Epithelial cell of proximal tubule (primary cell): Measurements from ENCODE around the gene KIAA0319L. TPM values are rescaled to one million over a fixed set of nuclear protein-coding genes. Genes with fewer than 3 reads are reported as not detected.

Experiments
- DNase-seq: peaks from one replicate; pipeline ENCODE4 v3.0.0-alpha.2; 2011; ENCODE audit warnings: low read depth
- H3K4me3 ChIP-seq: 2 replicates; pipeline ENCODE4 v1.5.1; 2011; ENCODE audit warnings: low read depth, mild to moderate bottlenecking, low read length
- CTCF ChIP-seq: conservative IDR thresholded peaks from 2 replicates; pipeline ENCODE4 v1.5.1; 2012; ENCODE audit warnings: low read depth, mild to moderate bottlenecking, low read length
- total RNA-seq: library from RNA; depleted of rRNA; stranded (reverse); fragments of >200 nt; gene quantifications from 2 replicates; pipeline ENCODE4 v1.2.3, GENCODE V29; 2015

KIAA0319L gene
- total RNA-seq, 1 donor from 2014 or later, result 45.7 TPM

GRCh38 chr1:35436078-35436477 is 121.1 kb downstream of the KIAA0319L start:
- TF ChIP-seq CTCF, result no peak
- DNase-seq, result no peak
- H3K4me3 ChIP-seq, result no peak overlapping the region

DNA sequence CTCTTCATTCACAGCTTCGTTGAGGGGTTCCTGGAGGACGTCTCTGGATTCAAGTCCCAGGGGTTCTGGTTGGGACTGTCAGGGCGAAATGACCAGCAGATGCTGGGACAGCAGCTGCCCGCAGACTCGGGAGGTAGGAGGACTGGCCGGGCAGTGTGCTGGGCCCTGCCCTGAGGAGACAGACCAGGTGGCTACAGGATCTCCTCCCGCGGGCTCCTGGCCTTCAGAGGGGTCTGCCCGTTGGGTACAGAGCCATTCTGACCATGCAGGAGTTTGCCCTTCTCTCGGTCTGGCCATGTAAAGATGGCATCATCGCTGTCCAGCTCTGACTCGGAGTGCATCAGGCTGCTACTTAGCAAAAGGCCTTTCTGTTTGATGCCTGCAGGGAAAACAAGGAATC is 122.5 kb downstream of the KIAA0319L start:
- no peak for TF ChIP-seq CTCF
- no peak overlapping the region for H3K4me3 ChIP-seq
- no peak for DNase-seq

- no peak for DNase-seq
- no peak overlapping the region for H3K4me3 ChIP-seq
- no peak for TF ChIP-seq CTCF
Measured at GRCh38 chr1:35433714-35434113, 123.5 kb downstream of the KIAA0319L start.

GRCh38 chr1:35432231-35432630 is 125.0 kb downstream of the KIAA0319L start:
- no peak overlapping the region for H3K4me3 ChIP-seq
- TF ChIP-seq CTCF, result no peak
- no peak for DNase-seq

- no peak overlapping the region for H3K4me3 ChIP-seq
- no peak for DNase-seq
- TF ChIP-seq CTCF, result no peak
Measured at GRCh38 chr1:35431173-35431599, 126.0 kb downstream of the KIAA0319L start.

DNA sequence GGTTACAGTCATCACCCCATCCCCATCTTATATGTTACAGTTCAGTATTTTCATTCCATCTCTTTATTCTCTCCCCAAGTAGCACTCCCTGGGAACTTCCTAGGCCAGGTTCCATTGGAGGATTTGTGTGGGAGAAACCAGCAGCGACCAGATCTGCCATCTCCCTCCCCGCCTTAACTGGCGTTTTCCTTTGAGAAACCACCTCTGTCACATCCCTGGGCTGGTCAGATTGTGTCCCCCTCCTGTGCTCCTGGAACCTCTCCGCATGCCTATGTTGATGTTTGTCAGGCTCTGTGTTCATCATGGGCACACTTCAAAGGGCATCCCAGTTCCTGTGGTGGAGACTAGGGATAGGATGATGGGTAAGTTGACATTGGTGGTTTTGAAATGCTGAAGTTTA is 126.4 kb downstream of the KIAA0319L start:
- no peak for TF ChIP-seq CTCF
- no peak overlapping the region for H3K4me3 ChIP-seq
- no peak for DNase-seq

DNA sequence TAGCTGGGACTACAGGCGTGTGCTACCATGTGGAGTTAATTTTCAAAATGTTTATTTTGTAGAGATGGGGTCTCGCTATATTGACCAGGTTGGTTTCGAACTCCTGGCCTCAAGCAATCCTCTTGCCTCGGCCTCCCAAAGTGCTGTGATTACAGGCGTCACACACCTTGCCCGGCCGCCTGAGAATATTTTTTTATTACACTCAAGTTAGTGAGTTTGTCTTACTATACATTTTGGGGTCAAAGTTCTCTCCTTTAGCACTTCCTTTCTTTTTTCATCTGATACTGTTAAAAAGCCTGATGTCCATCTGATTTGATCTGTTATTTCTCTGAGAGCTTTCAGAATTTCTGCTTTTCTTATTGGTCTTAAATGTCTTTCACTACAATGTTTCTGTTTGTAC is 128.8 kb downstream of the KIAA0319L start:
- H3K4me3 ChIP-seq, result no peak overlapping the region
- no peak for TF ChIP-seq CTCF
- DNase-seq, result no peak
